GM19328 (cell line): ENCODE measurements around the gene LDLRAD4.
"Not testable (repeated sequence)": the region's sequence is repeated elsewhere in the genome, so short reads cannot be mapped to it uniquely, and the experiment has no call there.

Source experiments
- ATAC-seq: cut with Tn5 transposase; IDR thresholded peaks from one replicate; pipeline ENCODE4 v1.9.1; 2021; ENCODE audit warnings: mild to moderate bottlenecking, moderate library complexity; ENCODE audit not compliant: unreplicated experiment

Gene LDLRAD4

GRCh38 chr18:13324880-13325279 lies 106.3 kb downstream of the LDLRAD4 start:
- ATAC-seq = no peak

- ATAC-seq = no peak
Measured at GRCh38 chr18:13328213-13328612, 109.7 kb downstream of the LDLRAD4 start.

- ATAC-seq = no peak
Measured at GRCh38 chr18:13330996-13331395, 112.4 kb downstream of the LDLRAD4 start.

- ATAC-seq = no peak
Measured at GRCh38 chr18:13331846-13332245, 113.3 kb downstream of the LDLRAD4 start.

- ATAC-seq = no peak
Measured at GRCh38 chr18:13332874-13333273, 114.3 kb downstream of the LDLRAD4 start.

- ATAC-seq = no peak
Measured at GRCh38 chr18:13335903-13336302, 117.3 kb downstream of the LDLRAD4 start.

GRCh38 chr18:13336841-13337240 lies 118.3 kb downstream of the LDLRAD4 start:
- ATAC-seq = no peak

GRCh38 chr18:13337369-13337768 lies 118.8 kb downstream of the LDLRAD4 start:
- no peak for ATAC-seq

- no peak for ATAC-seq
Measured at GRCh38 chr18:13338318-13338717, 119.8 kb downstream of the LDLRAD4 start.

- no peak for ATAC-seq
Measured at GRCh38 chr18:13339653-13340052, 121.1 kb downstream of the LDLRAD4 start.

GRCh38 chr18:13346449-13346848 lies 127.9 kb downstream of the LDLRAD4 start:
- ATAC-seq = not testable (repeated sequence)

GRCh38 chr18:13353084-13353823 lies 134.7 kb downstream of the LDLRAD4 start:
- no peak for ATAC-seq

GRCh38 chr18:13354402-13354801 lies 135.8 kb downstream of the LDLRAD4 start:
- ATAC-seq = no peak

GRCh38 chr18:13356032-13356431 lies 137.5 kb downstream of the LDLRAD4 start:
- ATAC-seq = no peak

- no peak for ATAC-seq
Measured at GRCh38 chr18:13357289-13357688, 138.7 kb downstream of the LDLRAD4 start.

GRCh38 chr18:13359210-13359609 lies 140.7 kb downstream of the LDLRAD4 start:
- no peak for ATAC-seq

GRCh38 chr18:13361431-13361830 lies 142.9 kb downstream of the LDLRAD4 start:
- no peak for ATAC-seq

GRCh38 chr18:13362051-13362450 lies 143.5 kb downstream of the LDLRAD4 start:
- ATAC-seq = no peak

- ATAC-seq = no peak
Measured at GRCh38 chr18:13362607-13363006, 144.0 kb downstream of the LDLRAD4 start.

GRCh38 chr18:13363359-13363758 lies 144.8 kb downstream of the LDLRAD4 start:
- ATAC-seq = no peak

- ATAC-seq = no peak
Measured at GRCh38 chr18:13364721-13365205, 146.2 kb downstream of the LDLRAD4 start.

- no peak for ATAC-seq
Measured at GRCh38 chr18:13366131-13366530, 147.6 kb downstream of the LDLRAD4 start.

GRCh38 chr18:13366541-13366940 lies 148.0 kb downstream of the LDLRAD4 start:
- ATAC-seq = no peak
